ENCODE measurements around the gene STARD9.

GRCh38 chr15:42576776-42577175, 1.4 kb downstream of the STARD9 start:
- TF ChIP-seq REST (IDR thresholded peaks at IDR 0.05; ENCODE audit: low read depth), result no peak
- TF ChIP-seq CEBPB (IDR thresholded peaks at IDR 0.05), result no peak
- no peak for TF ChIP-seq TAF1 (IDR thresholded peaks at IDR 0.05; ENCODE audit: low read depth)
- no peak for TF ChIP-seq EP300 (IDR thresholded peaks at IDR 0.05; ENCODE audit: borderline replicate concordance)
- no peak for TF ChIP-seq EGR1 (IDR thresholded peaks at IDR 0.05)
- TF ChIP-seq, protein P1, sequence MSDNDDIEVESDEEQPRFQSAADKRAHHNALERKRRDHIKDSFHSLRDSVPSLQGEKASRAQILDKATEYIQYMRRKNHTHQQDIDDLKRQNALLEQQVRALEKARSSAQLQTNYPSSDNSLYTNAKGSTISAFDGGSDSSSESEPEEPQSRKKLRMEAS (IDR thresholded peaks at IDR 0.05), result no peak
- no peak for TF ChIP-seq NFIC (IDR thresholded peaks at IDR 0.05)
- no peak for TF ChIP-seq YY1 (IDR thresholded peaks at IDR 0.05; ENCODE audit: low read depth)
- TF ChIP-seq ZBTB7A (IDR thresholded peaks at IDR 0.05; ENCODE audit: low read depth), result no peak
- TF ChIP-seq CREB1 (IDR thresholded peaks at IDR 0.05; ENCODE audit: low read depth), result no peak
- TF ChIP-seq USF1 (IDR thresholded peaks at IDR 0.05), result no peak
- TF ChIP-seq TCF12 (IDR thresholded peaks at IDR 0.05; ENCODE audit: low read depth), result no peak
